WTC11 (cell line): Measurements from ENCODE around the gene AIDA. TPM values are rescaled to one million over a fixed set of nuclear protein-coding genes. Genes with fewer than 3 reads are reported as not detected.

Experiments
- ATAC-seq: fragments of 200-7000 bp; cut with Tn5 transposase; 2 replicates; pipeline ENCODE4 v1.10.0; 2021; ENCODE audit warnings: mild to moderate bottlenecking, moderate library complexity
- Bru-seq: library from RNA; stranded (reverse); fragments of 400-500 nt; gene quantifications from one replicate; lab custom pipeline; 2021; lab: Mats Ljungman, UMichigan
- CTCF ChIA-PET: fragments of 300-600 bp; sonication (Branson Sonifier 250); formaldehyde crosslinking; loops from one replicate; lab custom pipeline; 2021; ENCODE audit warnings: antibody characterized with exemption; lab: Charles Lee
- POLR2A ChIA-PET: fragments of 350-600 bp; sonication (Branson Sonifier 250); formaldehyde crosslinking; loops from one replicate; lab custom pipeline; 2021; ENCODE audit warnings: antibody characterized with exemption; lab: Charles Lee
- DNase-seq: peaks from one replicate; pipeline ENCODE4 v3.0.0; 2021; ENCODE audit warnings: low spot score
- H3K27ac Mint-ChIP-seq: 2 replicates; pipeline ENCODE4 v1.8.0; 2021; ENCODE audit warnings: mixed read lengths
- H3K27me3 Mint-ChIP-seq: 2 replicates; pipeline ENCODE4 v1.8.0; 2021; ENCODE audit warnings: low read depth, mild to moderate bottlenecking, moderate library complexity, mixed read lengths
- H3K36me3 Mint-ChIP-seq: 2 replicates; pipeline ENCODE4 v1.8.0; 2021; ENCODE audit warnings: mixed read lengths
- H3K4me1 Mint-ChIP-seq: 2 replicates; pipeline ENCODE4 v1.8.0; 2022; ENCODE audit warnings: mixed read lengths
- H3K4me3 Mint-ChIP-seq: 2 replicates; pipeline ENCODE4 v1.8.0; 2021; ENCODE audit warnings: mild to moderate bottlenecking, moderate library complexity, mixed read lengths
- H3K9me3 Mint-ChIP-seq: 2 replicates; pipeline ENCODE4 v1.8.0; 2021; ENCODE audit warnings: mixed read lengths
- EMX1 ChIP-seq: fragments of 250-450 bp; sonication (Bioruptor Pico); IDR thresholded peaks from 2 replicates; pipeline ENCODE4 v1.8.0; 2021; ENCODE audit warnings: mild to moderate bottlenecking
- FOXK1 ChIP-seq: sonication (generic); formaldehyde crosslinking; IDR thresholded peaks from 2 replicates; pipeline ENCODE4 v1.8.0; 2022; ENCODE audit warnings: mild to moderate bottlenecking, moderate library complexity, missing genetic modification reagents
- JAZF1 ChIP-seq: fragments of 250-450 bp; sonication (Bioruptor Pico); IDR thresholded peaks from 2 replicates; pipeline ENCODE4 v1.9.0; 2021; ENCODE audit warnings: moderate library complexity, mild to moderate bottlenecking, inconsistent platforms
- MAX ChIP-seq: sonication (generic); formaldehyde crosslinking; IDR thresholded peaks from 2 replicates; pipeline ENCODE4 v1.8.0; 2022; ENCODE audit warnings: mild to moderate bottlenecking, missing genetic modification reagents
- OVOL2 ChIP-seq: fragments of 250-450 bp; sonication (Bioruptor Pico); IDR thresholded peaks from 2 replicates; pipeline ENCODE4 v1.9.0; 2021; ENCODE audit warnings: mild to moderate bottlenecking, borderline replicate concordance
- PREB ChIP-seq: sonication (generic); formaldehyde crosslinking; IDR thresholded peaks from 2 replicates; pipeline ENCODE4 v1.8.1; 2022; ENCODE audit warnings: mild to moderate bottlenecking, missing genetic modification reagents, moderate library complexity, borderline replicate concordance
- PRRX2 ChIP-seq: fragments of 250-450 bp; sonication (Bioruptor Pico); IDR thresholded peaks from 2 replicates; pipeline ENCODE4 v1.8.0; 2021; ENCODE audit warnings: mild to moderate bottlenecking
- SOX15 ChIP-seq: fragments of 250-450 bp; sonication (Bioruptor Pico); IDR thresholded peaks from 2 replicates; pipeline ENCODE4 v1.9.0; 2021; ENCODE audit warnings: mild to moderate bottlenecking
- SP1 ChIP-seq: sonication (generic); formaldehyde crosslinking; conservative IDR thresholded peaks from 2 replicates; pipeline ENCODE4 v1.8.1; 2022; ENCODE audit warnings: missing genetic modification reagents
- USF2 ChIP-seq: sonication (generic); formaldehyde crosslinking; IDR thresholded peaks from 2 replicates; pipeline ENCODE4 v1.8.1; 2023; ENCODE audit warnings: mild to moderate bottlenecking, missing genetic modification reagents, moderate library complexity
- ZNF219 ChIP-seq: sonication (generic); formaldehyde crosslinking; IDR thresholded peaks from 2 replicates; pipeline ENCODE4 v1.8.0; 2023; ENCODE audit warnings: missing genetic modification reagents, mild to moderate bottlenecking, borderline replicate concordance
- ZNF317 ChIP-seq: sonication (generic); formaldehyde crosslinking; IDR thresholded peaks from 2 replicates; pipeline ENCODE4 v1.8.1; 2023; ENCODE audit warnings: low read depth, mild to moderate bottlenecking, moderate library complexity, missing genetic modification reagents, borderline replicate concordance
- ZNF396 ChIP-seq: fragments of 250-450 bp; sonication (Bioruptor Pico); IDR thresholded peaks from 2 replicates; pipeline ENCODE4 v1.8.0; 2021; ENCODE audit warnings: mild to moderate bottlenecking, moderate library complexity, borderline replicate concordance
- ZNF423 ChIP-seq: fragments of 250-450 bp; sonication (Bioruptor Pico); IDR thresholded peaks from 2 replicates; pipeline ENCODE4 v2.1.2; 2022; ENCODE audit warnings: mild to moderate bottlenecking, moderate library complexity
- long read RNA-seq, 3 experiments: library from RNA in 1 of 3; library from capped mRNA in 1 of 3; library from polyadenylated mRNA in 1 of 3; unstranded in 2 of 3; stranded (forward) in 1 of 3; transcript quantifications; one replicate each; pipeline ENCODE4 v2.0.0, GENCODE V29; 2021
- total RNA-seq: library from RNA; stranded (reverse); gene quantifications from 3 replicates; pipeline ENCODE4 v1.2.3, GENCODE V29; 2021
- TF ChIP-seq, protein P1 (sequence below): sonication (generic); formaldehyde crosslinking; IDR thresholded peaks from 2 replicates; pipeline ENCODE4 v1.8.0; 2022; ENCODE audit warnings: missing genetic modification reagents
- TF ChIP-seq, protein P2 (sequence below): sonication (generic); formaldehyde crosslinking; IDR thresholded peaks from 2 replicates; pipeline ENCODE4 v1.8.1; 2022; ENCODE audit warnings: low read depth, mild to moderate bottlenecking, moderate library complexity, missing genetic modification reagents, borderline replicate concordance
- TF ChIP-seq, protein P3 (sequence below): sonication (generic); formaldehyde crosslinking; IDR thresholded peaks from 2 replicates; pipeline ENCODE4 v1.8.1; 2022; ENCODE audit warnings: mild to moderate bottlenecking, moderate library complexity, missing genetic modification reagents
- TF ChIP-seq, protein P4 (sequence below): sonication (generic); formaldehyde crosslinking; IDR thresholded peaks from 2 replicates; pipeline ENCODE4 v1.8.1; 2023; ENCODE audit warnings: mild to moderate bottlenecking, missing genetic modification reagents, moderate library complexity
- TF ChIP-seq, protein P5 (sequence below): sonication (generic); formaldehyde crosslinking; IDR thresholded peaks from 2 replicates; pipeline ENCODE4 v1.8.0; 2022; ENCODE audit warnings: mild to moderate bottlenecking, missing genetic modification reagents
- TF ChIP-seq, protein P6 (sequence below): sonication (generic); formaldehyde crosslinking; IDR thresholded peaks from 2 replicates; pipeline ENCODE4 v1.8.0; 2023; ENCODE audit warnings: missing genetic modification reagents
- TF ChIP-seq, protein P7 (sequence below): sonication (generic); formaldehyde crosslinking; IDR thresholded peaks from 2 replicates; pipeline ENCODE4 v1.8.0; 2022; ENCODE audit warnings: mild to moderate bottlenecking, missing genetic modification reagents

AIDA gene
- total RNA-seq (75.2 to 81.2 TPM (median 78.9 TPM) in 3 replicates), Bru-seq, nascent RNA (percentile 83 among the genes with signal in this experiment)
- long read RNA-seq, experiment 1, full-length matches to known transcripts, result 243 of 291 reads
- long read RNA-seq, experiment 1, partial matches to known transcripts, result 27 of 291 reads
- long read RNA-seq, experiment 1, other reads (novel, unspliced or antisense), result 21 of 291 reads
- long read RNA-seq, experiment 2, transcript AIDA-201 (10 exons, 3,008 nt), result major isoform, 80 of 156 reads
- long read RNA-seq, experiment 2, partial matches to known transcripts, result 16 of 156 reads
- long read RNA-seq, experiment 2, other reads (novel, unspliced or antisense), result 60 of 156 reads
- long read RNA-seq, experiment 3, transcript AIDA-201 (10 exons, 3,008 nt), result major isoform, 57 of 64 reads
- long read RNA-seq, experiment 3, partial matches to known transcripts, result 3 of 64 reads
- long read RNA-seq, experiment 3, other reads (novel, unspliced or antisense), result 4 of 64 reads

GRCh38 chr1:222712253-222713090 is at the start of gene AIDA, which contains the start of gene BROX:
TSS of gene AIDA (minus strand) at chr1:222712491. CDS start at chr1:222712317, 174 bp downstream.
TSS of gene BROX (plus strand) at chr1:222712564. CDS start at chr1:222715700, 3,136 bp downstream.
- DNase-seq, result peak; percentile 94
- ATAC-seq, result peak; percentile 80
- H3K9me3 Mint-ChIP-seq, result no peaks in the 10 kb centered on the region
- peak within 1 kb of the TSS; percentile 94 for H3K4me3 Mint-ChIP-seq
- no peaks in the 10 kb centered on the region for H3K27me3 Mint-ChIP-seq
- peaks cover 16% of the 10 kb centered on the region for H3K4me1 Mint-ChIP-seq
- ChIA-PET POLR2A (interaction anchor here (1.3 to 1.7 kb wide), 2 partner anchors 24 to 69 kb away, joined by 4 to 6 read pairs; partner anchors contain the start of gene FAM177B), CTCF (interaction anchor here (1.8 kb wide), 1 partner anchor 378 kb away, joined by 6 read pairs; no protein-coding TSS in a partner anchor)
- H3K27ac Mint-ChIP-seq, result peak within 1 kb of the TSS; percentile 98
- peaks cover 3% of the 10 kb centered on the region; the same call in 1 of the 2 replicates for H3K36me3 Mint-ChIP-seq
- TF ChIP-seq ZNF317 (CRISPR knock-in tag) (no peak), ZNF396 (CRISPR knock-in tag) (no peak), OVOL2 (CRISPR knock-in tag) (no peak), USF2 (peak; percentile 98), ZNF219 (CRISPR knock-in tag) (no peak), ZNF423 (no peak), SOX15 (no peak), FOXK1 (no peak; the same call in 1 of the 2 replicates), PRRX2 (0 out of 2 replicates have a peak, but pooled peaks have one; percentile 51), EMX1 (CRISPR knock-in tag) (no peak; the same call in 1 of the 2 replicates), MAX (CRISPR knock-in tag) (no peak; the same call in 1 of the 2 replicates), JAZF1 (CRISPR knock-in tag) (no peak), SP1 (peak; percentile 91), PREB (CRISPR knock-in tag) (no peak)
- TF ChIP-seq, protein P1, sequence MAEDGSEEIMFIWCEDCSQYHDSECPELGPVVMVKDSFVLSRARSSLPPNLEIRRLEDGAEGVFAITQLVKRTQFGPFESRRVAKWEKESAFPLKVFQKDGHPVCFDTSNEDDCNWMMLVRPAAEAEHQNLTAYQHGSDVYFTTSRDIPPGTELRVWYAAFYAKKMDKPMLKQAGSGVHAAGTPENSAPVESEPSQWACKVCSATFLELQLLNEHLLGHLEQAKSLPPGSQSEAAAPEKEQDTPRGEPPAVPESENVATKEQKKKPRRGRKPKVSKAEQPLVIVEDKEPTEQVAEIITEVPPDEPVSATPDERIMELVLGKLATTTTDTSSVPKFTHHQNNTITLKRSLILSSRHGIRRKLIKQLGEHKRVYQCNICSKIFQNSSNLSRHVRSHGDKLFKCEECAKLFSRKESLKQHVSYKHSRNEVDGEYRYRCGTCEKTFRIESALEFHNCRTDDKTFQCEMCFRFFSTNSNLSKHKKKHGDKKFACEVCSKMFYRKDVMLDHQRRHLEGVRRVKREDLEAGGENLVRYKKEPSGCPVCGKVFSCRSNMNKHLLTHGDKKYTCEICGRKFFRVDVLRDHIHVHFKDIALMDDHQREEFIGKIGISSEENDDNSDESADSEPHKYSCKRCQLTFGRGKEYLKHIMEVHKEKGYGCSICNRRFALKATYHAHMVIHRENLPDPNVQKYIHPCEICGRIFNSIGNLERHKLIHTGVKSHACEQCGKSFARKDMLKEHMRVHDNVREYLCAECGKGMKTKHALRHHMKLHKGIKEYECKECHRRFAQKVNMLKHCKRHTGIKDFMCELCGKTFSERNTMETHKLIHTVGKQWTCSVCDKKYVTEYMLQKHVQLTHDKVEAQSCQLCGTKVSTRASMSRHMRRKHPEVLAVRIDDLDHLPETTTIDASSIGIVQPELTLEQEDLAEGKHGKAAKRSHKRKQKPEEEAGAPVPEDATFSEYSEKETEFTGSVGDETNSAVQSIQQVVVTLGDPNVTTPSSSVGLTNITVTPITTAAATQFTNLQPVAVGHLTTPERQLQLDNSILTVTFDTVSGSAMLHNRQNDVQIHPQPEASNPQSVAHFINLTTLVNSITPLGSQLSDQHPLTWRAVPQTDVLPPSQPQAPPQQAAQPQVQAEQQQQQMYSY (CRISPR knock-in tag), result no peak
- TF ChIP-seq, protein P2, sequence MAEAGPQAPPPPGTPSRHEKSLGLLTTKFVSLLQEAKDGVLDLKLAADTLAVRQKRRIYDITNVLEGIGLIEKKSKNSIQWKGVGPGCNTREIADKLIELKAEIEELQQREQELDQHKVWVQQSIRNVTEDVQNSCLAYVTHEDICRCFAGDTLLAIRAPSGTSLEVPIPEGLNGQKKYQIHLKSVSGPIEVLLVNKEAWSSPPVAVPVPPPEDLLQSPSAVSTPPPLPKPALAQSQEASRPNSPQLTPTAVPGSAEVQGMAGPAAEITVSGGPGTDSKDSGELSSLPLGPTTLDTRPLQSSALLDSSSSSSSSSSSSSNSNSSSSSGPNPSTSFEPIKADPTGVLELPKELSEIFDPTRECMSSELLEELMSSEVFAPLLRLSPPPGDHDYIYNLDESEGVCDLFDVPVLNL (CRISPR knock-in tag), result peak; percentile 52; the same call in 1 of the 2 replicates
- TF ChIP-seq, protein P3, sequence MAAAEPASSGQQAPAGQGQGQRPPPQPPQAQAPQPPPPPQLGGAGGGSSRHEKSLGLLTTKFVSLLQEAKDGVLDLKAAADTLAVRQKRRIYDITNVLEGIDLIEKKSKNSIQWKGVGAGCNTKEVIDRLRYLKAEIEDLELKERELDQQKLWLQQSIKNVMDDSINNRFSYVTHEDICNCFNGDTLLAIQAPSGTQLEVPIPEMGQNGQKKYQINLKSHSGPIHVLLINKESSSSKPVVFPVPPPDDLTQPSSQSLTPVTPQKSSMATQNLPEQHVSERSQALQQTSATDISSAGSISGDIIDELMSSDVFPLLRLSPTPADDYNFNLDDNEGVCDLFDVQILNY (CRISPR knock-in tag), result peak; percentile 85
- TF ChIP-seq, protein P4, sequence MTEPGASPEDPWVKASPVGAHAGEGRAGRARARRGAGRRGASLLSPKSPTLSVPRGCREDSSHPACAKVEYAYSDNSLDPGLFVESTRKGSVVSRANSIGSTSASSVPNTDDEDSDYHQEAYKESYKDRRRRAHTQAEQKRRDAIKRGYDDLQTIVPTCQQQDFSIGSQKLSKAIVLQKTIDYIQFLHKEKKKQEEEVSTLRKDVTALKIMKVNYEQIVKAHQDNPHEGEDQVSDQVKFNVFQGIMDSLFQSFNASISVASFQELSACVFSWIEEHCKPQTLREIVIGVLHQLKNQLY, result no peak
- TF ChIP-seq, protein P5, sequence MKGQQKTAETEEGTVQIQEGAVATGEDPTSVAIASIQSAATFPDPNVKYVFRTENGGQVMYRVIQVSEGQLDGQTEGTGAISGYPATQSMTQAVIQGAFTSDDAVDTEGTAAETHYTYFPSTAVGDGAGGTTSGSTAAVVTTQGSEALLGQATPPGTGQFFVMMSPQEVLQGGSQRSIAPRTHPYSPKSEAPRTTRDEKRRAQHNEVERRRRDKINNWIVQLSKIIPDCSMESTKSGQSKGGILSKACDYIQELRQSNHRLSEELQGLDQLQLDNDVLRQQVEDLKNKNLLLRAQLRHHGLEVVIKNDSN (CRISPR knock-in tag), result peak; percentile 98
- TF ChIP-seq, protein P6, sequence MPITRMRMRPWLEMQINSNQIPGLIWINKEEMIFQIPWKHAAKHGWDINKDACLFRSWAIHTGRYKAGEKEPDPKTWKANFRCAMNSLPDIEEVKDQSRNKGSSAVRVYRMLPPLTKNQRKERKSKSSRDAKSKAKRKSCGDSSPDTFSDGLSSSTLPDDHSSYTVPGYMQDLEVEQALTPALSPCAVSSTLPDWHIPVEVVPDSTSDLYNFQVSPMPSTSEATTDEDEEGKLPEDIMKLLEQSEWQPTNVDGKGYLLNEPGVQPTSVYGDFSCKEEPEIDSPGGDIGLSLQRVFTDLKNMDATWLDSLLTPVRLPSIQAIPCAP (CRISPR knock-in tag), result no peak
- TF ChIP-seq, protein P7, sequence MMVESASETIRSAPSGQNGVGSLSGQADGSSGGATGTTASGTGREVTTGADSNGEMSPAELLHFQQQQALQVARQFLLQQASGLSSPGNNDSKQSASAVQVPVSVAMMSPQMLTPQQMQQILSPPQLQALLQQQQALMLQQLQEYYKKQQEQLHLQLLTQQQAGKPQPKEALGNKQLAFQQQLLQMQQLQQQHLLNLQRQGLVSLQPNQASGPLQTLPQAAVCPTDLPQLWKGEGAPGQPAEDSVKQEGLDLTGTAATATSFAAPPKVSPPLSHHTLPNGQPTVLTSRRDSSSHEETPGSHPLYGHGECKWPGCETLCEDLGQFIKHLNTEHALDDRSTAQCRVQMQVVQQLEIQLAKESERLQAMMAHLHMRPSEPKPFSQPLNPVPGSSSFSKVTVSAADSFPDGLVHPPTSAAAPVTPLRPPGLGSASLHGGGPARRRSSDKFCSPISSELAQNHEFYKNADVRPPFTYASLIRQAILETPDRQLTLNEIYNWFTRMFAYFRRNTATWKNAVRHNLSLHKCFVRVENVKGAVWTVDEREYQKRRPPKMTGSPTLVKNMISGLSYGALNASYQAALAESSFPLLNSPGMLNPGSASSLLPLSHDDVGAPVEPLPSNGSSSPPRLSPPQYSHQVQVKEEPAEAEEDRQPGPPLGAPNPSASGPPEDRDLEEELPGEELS (CRISPR knock-in tag), result no peak
